C4-2B (cell line): ENCODE measurements around the gene CCIN.

ENCODE experiments used
- CTCF ChIP-seq: fragments of 450-650 bp; conservative IDR thresholded peaks from 2 replicates; pipeline ENCODE4 v1.5.1; 2017; ENCODE audit warnings: mild to moderate bottlenecking
- ZFX ChIP-seq: fragments of 450-650 bp; IDR thresholded peaks from 2 replicates; pipeline ENCODE4 v1.6.1; 2017

GRCh38 chr9:36153746-36154145 is 15.4 kb upstream of the CCIN start:
- TF ChIP-seq CTCF = no peak
- TF ChIP-seq ZFX = no peak
